ENCODE data around the gene ZNF445.
"Not testable (repeated sequence)": the region's sequence is repeated elsewhere in the genome, so short reads cannot be mapped to it uniquely, and the experiment has no call there.

ZNF445 gene

GRCh38 chr3:44400771-44401170 lies 76.7 kb downstream of the ZNF445 start:
- Histone ChIP-seq H3K4me3 (ENCODE audit: low read depth, low read length) (no peak overlapping the region), H3K27me3 (ENCODE audit: insufficient read depth, low read length) (no peaks in the 10 kb centered on the region), H2AFZ (ENCODE audit: low read length, unreplicated experiment) (no peak overlapping the region), H3K79me2 (ENCODE audit: control insufficient read depth, insufficient read depth, low read length, unreplicated experiment) (no peaks in the 10 kb centered on the region), H3K36me3 (ENCODE audit: insufficient read depth, low read length) (no peaks in the 10 kb centered on the region), H3K4me1 (ENCODE audit: control insufficient read depth, insufficient read depth, low read length, unreplicated experiment) (no peaks in the 10 kb centered on the region), H3K27ac (ENCODE audit: low read depth, low read length) (no peak overlapping the region)

GRCh38 chr3:44398853-44399252 lies 78.6 kb downstream of the ZNF445 start:
- no peaks in the 10 kb centered on the region for H3K4me1 ChIP-seq (ENCODE audit: control insufficient read depth, insufficient read depth, low read length, unreplicated experiment)
- no peaks in the 10 kb centered on the region for H3K27me3 ChIP-seq (ENCODE audit: insufficient read depth, low read length)
- H3K36me3 ChIP-seq (ENCODE audit: insufficient read depth, low read length), result no peaks in the 10 kb centered on the region
- no peak overlapping the region for H3K4me3 ChIP-seq (ENCODE audit: low read depth, low read length)
- H2AFZ ChIP-seq (ENCODE audit: low read length, unreplicated experiment), result no peak overlapping the region
- no peak overlapping the region for H3K27ac ChIP-seq (ENCODE audit: low read depth, low read length)
- H3K79me2 ChIP-seq (ENCODE audit: control insufficient read depth, insufficient read depth, low read length, unreplicated experiment), result no peaks in the 10 kb centered on the region

- not testable (repeated sequence) for H3K36me3 ChIP-seq (ENCODE audit: insufficient read depth, low read length); H3K4me3 ChIP-seq (ENCODE audit: low read depth, low read length); H3K27me3 ChIP-seq (ENCODE audit: insufficient read depth, low read length); H2AFZ ChIP-seq (ENCODE audit: low read length, unreplicated experiment); H3K79me2 ChIP-seq (ENCODE audit: control insufficient read depth, insufficient read depth, low read length, unreplicated experiment); H3K27ac ChIP-seq (ENCODE audit: low read depth, low read length); H3K4me1 ChIP-seq (ENCODE audit: control insufficient read depth, insufficient read depth, low read length, unreplicated experiment)
Measured at GRCh38 chr3:44398271-44398670, 79.2 kb downstream of the ZNF445 start.

- no peaks in the 10 kb centered on the region for H3K79me2 ChIP-seq (ENCODE audit: control insufficient read depth, insufficient read depth, low read length, unreplicated experiment)
- 0 out of 2 replicates have a peak, but pooled peaks cover under 1% of the 10 kb centered on the region for H3K36me3 ChIP-seq (ENCODE audit: insufficient read depth, low read length)
- H2AFZ ChIP-seq (ENCODE audit: low read length, unreplicated experiment), result no peak overlapping the region
- no peaks in the 10 kb centered on the region for H3K4me1 ChIP-seq (ENCODE audit: control insufficient read depth, insufficient read depth, low read length, unreplicated experiment)
- H3K27me3 ChIP-seq (ENCODE audit: insufficient read depth, low read length), result no peaks in the 10 kb centered on the region
- H3K27ac ChIP-seq (ENCODE audit: low read depth, low read length), result no peak overlapping the region
- H3K4me3 ChIP-seq (ENCODE audit: low read depth, low read length), result no peak overlapping the region
Measured at GRCh38 chr3:44396200-44397171, 81.0 kb downstream of the ZNF445 start.

- H3K4me1 ChIP-seq (ENCODE audit: control insufficient read depth, insufficient read depth, low read length, unreplicated experiment), result no peaks in the 10 kb centered on the region
- H3K79me2 ChIP-seq (ENCODE audit: control insufficient read depth, insufficient read depth, low read length, unreplicated experiment), result no peaks in the 10 kb centered on the region
- H3K36me3 ChIP-seq (ENCODE audit: insufficient read depth, low read length), result 0 out of 2 replicates have a peak, but pooled peaks cover 2% of the 10 kb centered on the region
- H2AFZ ChIP-seq (ENCODE audit: low read length, unreplicated experiment), result no peak overlapping the region
- H3K4me3 ChIP-seq (ENCODE audit: low read depth, low read length), result no peak overlapping the region
- no peaks in the 10 kb centered on the region for H3K27me3 ChIP-seq (ENCODE audit: insufficient read depth, low read length)
- no peak overlapping the region for H3K27ac ChIP-seq (ENCODE audit: low read depth, low read length)
Measured at GRCh38 chr3:44395714-44396113, 81.8 kb downstream of the ZNF445 start.

- H3K4me1 ChIP-seq (ENCODE audit: control insufficient read depth, insufficient read depth, low read length, unreplicated experiment), result no peaks in the 10 kb centered on the region
- no peaks in the 10 kb centered on the region for H3K79me2 ChIP-seq (ENCODE audit: control insufficient read depth, insufficient read depth, low read length, unreplicated experiment)
- H3K27ac ChIP-seq (ENCODE audit: low read depth, low read length), result no peak overlapping the region
- H3K36me3 ChIP-seq (ENCODE audit: insufficient read depth, low read length), result 0 out of 2 replicates have a peak, but pooled peaks cover 3% of the 10 kb centered on the region
- H3K27me3 ChIP-seq (ENCODE audit: insufficient read depth, low read length), result no peaks in the 10 kb centered on the region
- H2AFZ ChIP-seq (ENCODE audit: low read length, unreplicated experiment), result no peak overlapping the region
- no peak overlapping the region for H3K4me3 ChIP-seq (ENCODE audit: low read depth, low read length)
Measured at GRCh38 chr3:44392489-44392888, 85.0 kb downstream of the ZNF445 start.

GRCh38 chr3:44387404-44387803 lies 90.1 kb downstream of the ZNF445 start:
- no peak overlapping the region for H3K4me3 ChIP-seq (ENCODE audit: low read depth, low read length)
- H2AFZ ChIP-seq (ENCODE audit: low read length, unreplicated experiment), result no peak overlapping the region
- no peaks in the 10 kb centered on the region for H3K79me2 ChIP-seq (ENCODE audit: control insufficient read depth, insufficient read depth, low read length, unreplicated experiment)
- no peaks in the 10 kb centered on the region for H3K4me1 ChIP-seq (ENCODE audit: control insufficient read depth, insufficient read depth, low read length, unreplicated experiment)
- no peak overlapping the region for H3K27ac ChIP-seq (ENCODE audit: low read depth, low read length)
- H3K27me3 ChIP-seq (ENCODE audit: insufficient read depth, low read length), result no peaks in the 10 kb centered on the region
- 0 out of 2 replicates have a peak, but pooled peaks cover 6% of the 10 kb centered on the region for H3K36me3 ChIP-seq (ENCODE audit: insufficient read depth, low read length)

Data from ACC112 (cell line).